Measurements from ENCODE around the gene ZBTB34. TPM values are rescaled to one million over a fixed set of nuclear protein-coding genes. Genes with fewer than 3 reads are reported as not detected.

ZBTB34 gene
- total and polyA plus RNA-seq, 9 of the 15 experiments (the other 6 are each of a cell fraction or from before 2014, with no cell fraction given) = 2.7 to 15.6 (median 9.8) TPM

GRCh38 chr9:126842220-126842842 lies 18.1 kb upstream of the ZBTB34 start (continued):
- TF ChIP-seq MGA (IDR thresholded peaks at IDR 0.05) = peak; percentile 70
- TF ChIP-seq DMBX1 (CRISPR knock-in tag; IDR thresholded peaks at IDR 0.05; ENCODE audit: borderline replicate concordance) = peak; percentile 53; the same call in 1 of the 2 replicates
- TF ChIP-seq ZNF766 (CRISPR knock-in tag; conservative IDR thresholded peaks at IDR 0.05) = peak; percentile 84
- TF ChIP-seq CAMTA2 (CRISPR knock-in tag; conservative IDR thresholded peaks at IDR 0.05) = no peak
- TF ChIP-seq BHLHE40 (IDR thresholded peaks at IDR 0.05; ENCODE audit: low read length) = peak; percentile 70
- TF ChIP-seq NR2F6 (CRISPR knock-in tag; IDR thresholded peaks at IDR 0.05) = no peak
- TF ChIP-seq TAL1 (IDR thresholded peaks at IDR 0.05) = peak; percentile 25; the same call in 1 of the 2 replicates
- peak; percentile 32; the same call in 1 of the 2 replicates for TF ChIP-seq CTBP1 (IDR thresholded peaks at IDR 0.05; ENCODE audit: borderline replicate concordance)
- TF ChIP-seq ZNF740 (CRISPR knock-in tag; IDR thresholded peaks at IDR 0.05) = no peak
- 0 out of 4 replicates have a peak, but pooled peaks of 1 of the 2 experiments have one; percentile 23 for TF ChIP-seq ZNF740 (tag; IDR thresholded peaks at IDR 0.05)
- TF ChIP-seq CXXC5 (CRISPR knock-in tag; IDR thresholded peaks at IDR 0.05) = peak; percentile 36; the same call in 1 of the 2 replicates
- 0 out of 2 replicates have a peak, but pooled peaks have one; percentile 31 for TF ChIP-seq HDAC8 (tag; IDR thresholded peaks at IDR 0.05)
- no peak for TF ChIP-seq HMGXB4 (CRISPR knock-in tag; IDR thresholded peaks at IDR 0.05)

Measured in K562 (cell line).